ENCODE results near the gene PPP1R15B. TPM values are rescaled to one million over a fixed set of nuclear protein-coding genes. Genes with fewer than 3 reads are reported as not detected.

The PPP1R15B gene
- total and polyA plus RNA-seq, 10 of the 15 experiments (the other 5 are each of a cell fraction or from before 2014, with no cell fraction given): 13.9 to 38.1 (median 26.5) TPM

DNA sequence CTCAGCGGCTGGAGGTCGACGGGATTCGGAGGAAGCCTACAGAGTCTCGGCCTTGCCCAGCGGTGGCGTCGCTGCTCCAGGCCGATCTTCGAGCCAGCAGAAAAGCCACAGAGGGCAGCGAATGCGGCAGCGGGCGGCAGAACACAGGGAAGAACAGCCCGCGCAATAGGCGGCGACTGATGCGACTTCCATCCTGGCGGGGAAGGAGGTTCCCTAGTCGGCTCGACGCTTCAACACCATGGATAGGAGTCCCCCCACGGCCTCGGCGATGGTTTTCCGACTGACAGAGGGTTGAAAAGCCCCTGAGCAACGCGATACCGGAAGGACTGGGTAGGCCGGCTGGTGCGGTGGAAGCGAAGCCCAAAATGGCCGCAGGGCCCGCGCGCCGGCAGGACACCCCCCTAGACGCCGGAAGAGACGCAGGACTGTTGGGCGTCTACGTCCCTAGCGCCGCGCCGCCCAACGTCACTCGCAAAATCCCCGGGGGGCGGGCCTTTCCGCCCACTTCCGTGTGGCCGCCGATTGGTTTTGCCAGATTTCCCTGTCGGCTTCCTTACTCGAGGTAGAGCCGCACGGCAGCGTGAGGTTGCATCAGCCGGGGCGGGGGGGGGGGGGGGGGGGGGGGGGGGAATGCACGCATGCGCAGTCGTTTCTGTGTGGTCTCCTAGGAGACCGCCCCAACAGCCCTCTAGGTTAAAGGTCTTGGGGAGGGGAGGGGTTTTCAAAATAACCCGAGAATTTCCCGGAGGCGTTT is at the start of gene PPP1R15B (continued):
- no peak for TF ChIP-seq MEF2B (IDR thresholded peaks at IDR 0.05; ENCODE audit: partially characterized antibody, poor library complexity, severe bottlenecking)
- TF ChIP-seq, protein P1, sequence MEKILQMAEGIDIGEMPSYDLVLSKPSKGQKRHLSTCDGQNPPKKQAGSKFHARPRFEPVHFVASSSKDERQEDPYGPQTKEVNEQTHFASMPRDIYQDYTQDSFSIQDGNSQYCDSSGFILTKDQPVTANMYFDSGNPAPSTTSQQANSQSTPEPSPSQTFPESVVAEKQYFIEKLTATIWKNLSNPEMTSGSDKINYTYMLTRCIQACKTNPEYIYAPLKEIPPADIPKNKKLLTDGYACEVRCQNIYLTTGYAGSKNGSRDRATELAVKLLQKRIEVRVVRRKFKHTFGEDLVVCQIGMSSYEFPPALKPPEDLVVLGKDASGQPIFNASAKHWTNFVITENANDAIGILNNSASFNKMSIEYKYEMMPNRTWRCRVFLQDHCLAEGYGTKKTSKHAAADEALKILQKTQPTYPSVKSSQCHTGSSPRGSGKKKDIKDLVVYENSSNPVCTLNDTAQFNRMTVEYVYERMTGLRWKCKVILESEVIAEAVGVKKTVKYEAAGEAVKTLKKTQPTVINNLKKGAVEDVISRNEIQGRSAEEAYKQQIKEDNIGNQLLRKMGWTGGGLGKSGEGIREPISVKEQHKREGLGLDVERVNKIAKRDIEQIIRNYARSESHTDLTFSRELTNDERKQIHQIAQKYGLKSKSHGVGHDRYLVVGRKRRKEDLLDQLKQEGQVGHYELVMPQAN (conservative IDR thresholded peaks at IDR 0.05): peak; percentile 73
- peak; percentile 90 for TF ChIP-seq CREM (IDR thresholded peaks at IDR 0.05; ENCODE audit: low read depth)
- no peak; the same call in 1 of the 2 replicates for TF ChIP-seq CHD1 (IDR thresholded peaks at IDR 0.05; ENCODE audit: low read depth, low read length)
- peak; percentile 87 for TF ChIP-seq SMAD5 (IDR thresholded peaks at IDR 0.05; ENCODE audit: low read depth)
- no peak for TF ChIP-seq NRF1 (conservative IDR thresholded peaks at IDR 0.05; ENCODE audit: low read depth, low read length)
- no peak for TF ChIP-seq TBL1XR1 (IDR thresholded peaks at IDR 0.05; ENCODE audit: low read depth, low read length)
- TF ChIP-seq PML (IDR thresholded peaks at IDR 0.05; ENCODE audit: low read length): peak; percentile 95
- no peak for TF ChIP-seq SMC3 (IDR thresholded peaks at IDR 0.05; ENCODE audit: borderline replicate concordance, low read length)
- TF ChIP-seq RBBP5 (conservative IDR thresholded peaks at IDR 0.05): no peak
- TF ChIP-seq YY1 (IDR thresholded peaks at IDR 0.05; ENCODE audit: low read depth, low read length): peak; percentile 99
- no peak for TF ChIP-seq JUNB (IDR thresholded peaks at IDR 0.05)
- TF ChIP-seq, protein P2, sequence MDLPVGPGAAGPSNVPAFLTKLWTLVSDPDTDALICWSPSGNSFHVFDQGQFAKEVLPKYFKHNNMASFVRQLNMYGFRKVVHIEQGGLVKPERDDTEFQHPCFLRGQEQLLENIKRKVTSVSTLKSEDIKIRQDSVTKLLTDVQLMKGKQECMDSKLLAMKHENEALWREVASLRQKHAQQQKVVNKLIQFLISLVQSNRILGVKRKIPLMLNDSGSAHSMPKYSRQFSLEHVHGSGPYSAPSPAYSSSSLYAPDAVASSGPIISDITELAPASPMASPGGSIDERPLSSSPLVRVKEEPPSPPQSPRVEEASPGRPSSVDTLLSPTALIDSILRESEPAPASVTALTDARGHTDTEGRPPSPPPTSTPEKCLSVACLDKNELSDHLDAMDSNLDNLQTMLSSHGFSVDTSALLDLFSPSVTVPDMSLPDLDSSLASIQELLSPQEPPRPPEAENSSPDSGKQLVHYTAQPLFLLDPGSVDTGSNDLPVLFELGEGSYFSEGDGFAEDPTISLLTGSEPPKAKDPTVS (IDR thresholded peaks at IDR 0.05; ENCODE audit: low read depth, low read length): no peak
- peak in 1 of 2 experiments; percentile 49; a peak in 1 of 4 replicates for TF ChIP-seq ETV6 (conservative IDR thresholded peaks at IDR 0.05 in 1 of 2, IDR thresholded peaks at IDR 0.05 in 1 of 2; ENCODE audit: borderline replicate concordance in 1 of 2, low read depth in 1 of 2)
- TF ChIP-seq, protein P3, sequence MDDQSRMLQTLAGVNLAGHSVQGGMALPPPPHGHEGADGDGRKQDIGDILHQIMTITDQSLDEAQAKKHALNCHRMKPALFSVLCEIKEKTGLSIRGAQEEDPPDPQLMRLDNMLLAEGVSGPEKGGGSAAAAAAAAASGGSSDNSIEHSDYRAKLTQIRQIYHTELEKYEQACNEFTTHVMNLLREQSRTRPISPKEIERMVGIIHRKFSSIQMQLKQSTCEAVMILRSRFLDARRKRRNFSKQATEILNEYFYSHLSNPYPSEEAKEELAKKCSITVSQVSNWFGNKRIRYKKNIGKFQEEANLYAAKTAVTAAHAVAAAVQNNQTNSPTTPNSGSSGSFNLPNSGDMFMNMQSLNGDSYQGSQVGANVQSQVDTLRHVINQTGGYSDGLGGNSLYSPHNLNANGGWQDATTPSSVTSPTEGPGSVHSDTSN (IDR thresholded peaks at IDR 0.05; ENCODE audit: insufficient replicate concordance, low read depth, low read length): no peak
- TF ChIP-seq, protein P4, sequence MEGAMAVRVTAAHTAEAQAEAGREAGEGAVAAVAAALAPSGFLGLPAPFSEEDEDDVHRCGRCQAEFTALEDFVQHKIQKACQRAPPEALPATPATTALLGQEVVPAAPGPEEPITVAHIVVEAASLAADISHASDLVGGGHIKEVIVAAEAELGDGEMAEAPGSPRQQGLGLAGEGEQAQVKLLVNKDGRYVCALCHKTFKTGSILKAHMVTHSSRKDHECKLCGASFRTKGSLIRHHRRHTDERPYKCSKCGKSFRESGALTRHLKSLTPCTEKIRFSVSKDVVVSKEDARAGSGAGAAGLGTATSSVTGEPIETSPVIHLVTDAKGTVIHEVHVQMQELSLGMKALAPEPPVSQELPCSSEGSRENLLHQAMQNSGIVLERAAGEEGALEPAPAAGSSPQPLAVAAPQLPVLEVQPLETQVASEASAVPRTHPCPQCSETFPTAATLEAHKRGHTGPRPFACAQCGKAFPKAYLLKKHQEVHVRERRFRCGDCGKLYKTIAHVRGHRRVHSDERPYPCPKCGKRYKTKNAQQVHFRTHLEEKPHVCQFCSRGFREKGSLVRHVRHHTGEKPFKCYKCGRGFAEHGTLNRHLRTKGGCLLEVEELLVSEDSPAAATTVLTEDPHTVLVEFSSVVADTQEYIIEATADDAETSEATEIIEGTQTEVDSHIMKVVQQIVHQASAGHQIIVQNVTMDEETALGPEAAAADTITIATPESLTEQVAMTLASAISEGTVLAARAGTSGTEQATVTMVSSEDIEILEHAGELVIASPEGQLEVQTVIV (IDR thresholded peaks at IDR 0.05; ENCODE audit: borderline replicate concordance, partially characterized antibody): peak; percentile 59
- TF ChIP-seq, protein P5, sequence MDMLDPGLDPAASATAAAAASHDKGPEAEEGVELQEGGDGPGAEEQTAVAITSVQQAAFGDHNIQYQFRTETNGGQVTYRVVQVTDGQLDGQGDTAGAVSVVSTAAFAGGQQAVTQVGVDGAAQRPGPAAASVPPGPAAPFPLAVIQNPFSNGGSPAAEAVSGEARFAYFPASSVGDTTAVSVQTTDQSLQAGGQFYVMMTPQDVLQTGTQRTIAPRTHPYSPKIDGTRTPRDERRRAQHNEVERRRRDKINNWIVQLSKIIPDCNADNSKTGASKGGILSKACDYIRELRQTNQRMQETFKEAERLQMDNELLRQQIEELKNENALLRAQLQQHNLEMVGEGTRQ (IDR thresholded peaks at IDR 0.05; ENCODE audit: borderline replicate concordance, low read depth, low read length): no peak
- TF ChIP-seq BRCA1 (IDR thresholded peaks at IDR 0.05; ENCODE audit: low read depth, low read length): 0 out of 2 replicates have a peak, but pooled peaks have one; percentile 10
- 0 out of 4 replicates have a peak, but pooled peaks of 1 of the 2 experiments have one; percentile 29 for TF ChIP-seq EP300 (IDR thresholded peaks at IDR 0.05; ENCODE audit: borderline replicate concordance in 1 of 2, control insufficient read depth in 1 of 2, low read depth in 2 of 2, low read length in 2 of 2)
- peak; percentile 60 for TF ChIP-seq SP1 (IDR thresholded peaks at IDR 0.05; ENCODE audit: low read depth, low read length)
- TF ChIP-seq FOXK2 (IDR thresholded peaks at IDR 0.05): no peak

Data from GM12878 (cell line).